Heart left ventricle (tissue), 16 donors: ENCODE measurements around the gene HAPLN2. TPM values are rescaled to one million over a fixed set of nuclear protein-coding genes. Genes with fewer than 3 reads are reported as not detected.

ENCODE experiments used
- ATAC-seq, 4 donors: fragments of 200-7000 bp; cut with Tn5 transposase; one replicate each; pipeline ENCODE4 v1.9.1; 2020 to 2022; ENCODE audit warnings: moderate library complexity in 4 of 4, mild to moderate bottlenecking in 3 of 4, moderate number of reproducible peaks in 1 of 4
- DNase-seq, 5 donors: peaks; one replicate each; pipeline ENCODE4 v3.0.0-alpha.2; 2020
- H3K27ac ChIP-seq, 12 donors: fragments of 200-600 bp; sonication (generic) in 4 of 12; one replicate each; pipeline versions ENCODE4 v1.5.0 to v1.8.0; 2016 to 2022; ENCODE audit warnings: mild to moderate bottlenecking in 2 of 12
- H3K27me3 ChIP-seq, 9 donors: fragments of 200-600 bp; sonication (generic) in 2 of 9; one replicate each; pipeline versions ENCODE4 v1.5.1 to v1.8.0; 2016 to 2022; ENCODE audit warnings: mild to moderate bottlenecking in 3 of 9
- H3K36me3 ChIP-seq, 9 donors: fragments of 200-600 bp; sonication (generic) in 2 of 9; one replicate each; pipeline versions ENCODE4 v1.5.0 to v1.8.0; 2018 to 2022; ENCODE audit warnings: mild to moderate bottlenecking in 2 of 9
- H3K4me1 ChIP-seq, 12 donors: fragments of 200-600 bp; sonication (generic) in 4 of 12; one replicate each; pipeline versions ENCODE4 v1.5.0 to v1.8.0; 2016 to 2022; ENCODE audit warnings: mild to moderate bottlenecking in 3 of 12
- H3K4me3 ChIP-seq, 12 donors: fragments of 200-600 bp; sonication (generic) in 4 of 12; one replicate each; pipeline versions ENCODE4 v1.5.0 to v1.8.0; 2017 to 2022; ENCODE audit warnings: mild to moderate bottlenecking in 9 of 12, moderate library complexity in 4 of 12
- H3K9me3 ChIP-seq, 12 donors: fragments of 200-600 bp; sonication (generic) in 4 of 12; one replicate each; pipeline versions ENCODE4 v1.5.0 to v1.8.0; 2016 to 2022; ENCODE audit warnings: mild to moderate bottlenecking in 1 of 12
- POLR2A ChIP-seq, 2 donors: fragments of 450-650 bp; IDR thresholded peaks; one replicate each; pipeline ENCODE4 v1.6.1; 2017; ENCODE audit warnings: antibody characterized with exemption in 2 of 2, mild to moderate bottlenecking in 2 of 2, moderate library complexity in 2 of 2
- WGBS, 4 donors: extraction: QIAGEN DNeasy Blood & Tissue Kit in 2 of 4; methylation state at CpG; one replicate each; pipeline versions ENCODE4 v1.1.5 to v1.1.7; 2013 to 2018; 5-methylcytosine and 5-hydroxymethylcytosine counted together
- intact Hi-C, 10 donors: fragments of 100-400 bp; cut with DNase I; formaldehyde crosslinking; loops; one replicate each; pipeline versions ENCODE4 v1.11.1 to v1.14.2; 2022
- polyA plus RNA-seq, 2 donors: library from polyadenylated mRNA; stranded (reverse); fragments of 200-250 nt; gene quantifications; one replicate each; pipeline ENCODE4 v1.2.3, GENCODE V29; 2013
- total RNA-seq, 9 donors: library from RNA; depleted of rRNA in 2 of 9; stranded (reverse); fragments of >200 nt in 2 of 9; fragmentation: NEBNext Ultra II Directional in 3 of 9; extraction: Animal tissue kit (Norgen Biotek cat#: 25700) in 3 of 9; gene quantifications; one replicate each; pipeline versions ENCODE4 v1.1.0 to v1.2.4, GENCODE V29; 2016 to 2023
- TF ChIP-seq, protein P1 (sequence below), 12 donors: fragments of 200-600 bp; sonication (generic) in 4 of 12; IDR thresholded peaks; one replicate each; pipeline versions ENCODE4 v1.5.0 to v1.8.0; 2018 to 2022; ENCODE audit warnings: antibody characterized with exemption in 12 of 12, mild to moderate bottlenecking in 5 of 12
- donor health status: ischemic (EF 13 %, LVEDD 7.1; RV severe dilation, severe dysfunction).
- donor health status: healthy with polysubstance abuse.
- donor health status: DM: no; HTN: yes; CAD: no.
- donor health status: DM: no; HTN: no; CAD: no.
- donor health status: ischemic (EF 25% LVEDD 6.9; RV normal size, moderate dysfunction).
- donor health status: ischemic (EF 25% LVEDD 5.7; RV mildly dilated, moderate dysfunction).
- donor health status: healthy.
- donor health status: DM: yes; HTN: yes; CAD: no.
- donor health status: ischemic (EF 35%, LVEDD 5.7; RV mildly dilated, moderate dysfunction).
- donor health status: nonischemic (EF 11% LVEDD 7.7; RV severe dilation, severe dysfunction).
- donor health status: DM: yes; HTN: yes; CAD: no.
- donor health status: PGD.
- donor health status: ischemic (EF 29% LVEDD 5.4; RV normal size, mild dysfunction).
- donor health status: nonischemic (EF 23%, LVEDD 6.1; RV moderate dilation, normal function).

HAPLN2 gene
- total and polyA plus RNA-seq, 11 donors = 0.52 to 3.0 (median 1.1) TPM

DNA sequence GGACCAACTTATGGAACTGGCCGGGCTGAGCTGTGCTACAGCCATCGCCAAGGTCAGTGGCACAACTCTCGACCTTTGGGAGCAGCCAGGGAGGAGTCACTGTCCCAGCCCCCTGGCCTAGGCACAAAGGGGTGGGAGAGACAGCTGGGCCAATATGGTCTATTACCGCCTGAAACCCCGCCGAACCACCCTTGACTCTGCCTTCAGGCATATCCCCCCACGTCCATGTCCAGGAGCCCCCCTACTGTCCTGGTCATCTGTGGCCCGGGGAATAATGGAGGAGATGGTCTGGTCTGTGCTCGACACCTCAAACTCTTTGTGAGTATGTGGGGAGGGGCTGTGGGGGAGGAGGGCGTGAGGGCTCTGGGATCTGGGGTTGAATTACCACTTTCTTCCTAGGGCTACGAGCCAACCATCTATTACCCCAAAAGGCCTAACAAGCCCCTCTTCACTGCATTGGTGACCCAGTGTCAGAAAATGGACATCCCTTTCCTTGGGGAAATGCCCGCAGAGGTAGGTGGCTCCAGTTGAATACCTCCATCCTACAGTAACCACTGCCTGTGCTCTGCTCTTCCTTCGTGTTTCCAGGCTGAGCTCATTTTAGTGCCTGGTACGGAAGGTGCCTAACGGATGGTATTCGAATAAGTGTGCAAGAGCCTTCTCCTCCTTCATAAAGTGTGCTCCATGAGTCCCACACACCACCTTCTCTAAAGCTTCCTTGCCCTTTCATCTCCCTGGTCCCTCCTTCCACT is 26.9 kb upstream of the HAPLN2 start:
- Histone ChIP-seq H3K27me3 (no peaks in the 10 kb centered on the region), H3K27ac (peak overlapping the region; percentile 76 to 94 (median 86)), H3K4me3 (peak overlapping the region; percentile 75 to 97 (median 89)), H3K9me3 (no peaks in the 10 kb centered on the region), H3K4me1 (peaks cover 0 to 17% (median 12%) of the 10 kb centered on the region in 12 donors), H3K36me3 (peaks cover 0 to 44% (median 34%) of the 10 kb centered on the region in 9 donors)
- DNase-seq (no peak), ATAC-seq (peak in 1 of 4 donors; percentile 22)
- 51 to 57% (median 55%) methylated on average over 15 to 16 of the region's 16 CpGs for WGBS, 4 donors
- intact Hi-C loops = loop anchor here in 4 of 10 donors (5.0 kb wide), 4 partner anchors 85 to 135 kb away; partner anchors contain the start of gene MEF2D (in 1 of the 4)
- TF ChIP-seq POLR2A (IDR thresholded peaks at IDR 0.05) = no peak
- TF ChIP-seq, protein P1, sequence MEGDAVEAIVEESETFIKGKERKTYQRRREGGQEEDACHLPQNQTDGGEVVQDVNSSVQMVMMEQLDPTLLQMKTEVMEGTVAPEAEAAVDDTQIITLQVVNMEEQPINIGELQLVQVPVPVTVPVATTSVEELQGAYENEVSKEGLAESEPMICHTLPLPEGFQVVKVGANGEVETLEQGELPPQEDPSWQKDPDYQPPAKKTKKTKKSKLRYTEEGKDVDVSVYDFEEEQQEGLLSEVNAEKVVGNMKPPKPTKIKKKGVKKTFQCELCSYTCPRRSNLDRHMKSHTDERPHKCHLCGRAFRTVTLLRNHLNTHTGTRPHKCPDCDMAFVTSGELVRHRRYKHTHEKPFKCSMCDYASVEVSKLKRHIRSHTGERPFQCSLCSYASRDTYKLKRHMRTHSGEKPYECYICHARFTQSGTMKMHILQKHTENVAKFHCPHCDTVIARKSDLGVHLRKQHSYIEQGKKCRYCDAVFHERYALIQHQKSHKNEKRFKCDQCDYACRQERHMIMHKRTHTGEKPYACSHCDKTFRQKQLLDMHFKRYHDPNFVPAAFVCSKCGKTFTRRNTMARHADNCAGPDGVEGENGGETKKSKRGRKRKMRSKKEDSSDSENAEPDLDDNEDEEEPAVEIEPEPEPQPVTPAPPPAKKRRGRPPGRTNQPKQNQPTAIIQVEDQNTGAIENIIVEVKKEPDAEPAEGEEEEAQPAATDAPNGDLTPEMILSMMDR (IDR thresholded peaks at IDR 0.05) = no peak

DNA sequence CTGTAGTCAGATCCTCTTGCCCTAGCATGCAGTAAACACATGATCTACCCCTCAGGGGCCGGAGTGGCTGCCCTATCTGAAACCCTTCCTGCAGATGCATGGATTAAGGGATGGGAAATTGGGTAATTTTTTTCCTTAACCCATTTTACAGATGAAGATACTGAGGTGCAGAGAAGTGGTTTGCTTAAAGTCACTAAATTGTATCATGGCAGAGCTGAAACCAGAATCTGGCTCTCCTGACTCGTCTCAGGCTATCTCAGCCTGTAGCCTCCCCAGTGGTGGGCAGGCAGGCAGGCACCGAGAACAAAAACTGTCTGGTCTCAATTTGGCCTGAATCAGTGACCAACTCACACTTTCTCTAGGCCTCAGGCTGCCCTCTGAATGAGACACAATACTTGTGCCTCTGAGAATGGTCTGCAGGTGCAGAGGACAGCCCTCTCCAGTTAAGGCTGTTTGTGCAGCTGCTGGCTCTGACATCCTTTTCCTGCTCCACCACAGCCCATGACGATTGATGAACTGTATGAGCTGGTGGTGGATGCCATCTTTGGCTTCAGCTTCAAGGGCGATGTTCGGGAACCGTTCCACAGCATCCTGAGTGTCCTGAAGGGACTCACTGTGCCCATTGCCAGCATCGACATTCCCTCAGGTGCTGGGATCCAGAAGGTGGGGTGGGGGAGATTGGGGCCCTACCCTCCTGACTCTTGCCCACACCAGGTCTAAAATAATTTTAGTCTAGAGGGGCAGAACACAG is 26.1 kb upstream of the HAPLN2 start:
- DNase-seq (no peak), ATAC-seq (no peak)
- intact Hi-C loops = loop anchor here in 4 of 10 donors (5.0 kb wide), 4 partner anchors 86 to 136 kb away; partner anchors contain the start of gene MEF2D (in 1 of the 4)
- Histone ChIP-seq H3K27me3 (no peaks in the 10 kb centered on the region), H3K4me3 (no peak overlapping the region), H3K27ac (peak overlapping the region in 1 of 12 donors; percentile 92), H3K36me3 (peaks cover 0 to 52% (median 40%) of the 10 kb centered on the region in 9 donors), H3K4me1 (peaks cover 0 to 17% (median 12%) of the 10 kb centered on the region in 12 donors), H3K9me3 (no peaks in the 10 kb centered on the region)
- TF ChIP-seq, protein P1 (IDR thresholded peaks at IDR 0.05) = no peak
- no peak for TF ChIP-seq POLR2A (IDR thresholded peaks at IDR 0.05)
- 84 to 89% (median 86%) methylated on average over 4 to 8 of the region's 8 CpGs for WGBS, 4 donors

DNA sequence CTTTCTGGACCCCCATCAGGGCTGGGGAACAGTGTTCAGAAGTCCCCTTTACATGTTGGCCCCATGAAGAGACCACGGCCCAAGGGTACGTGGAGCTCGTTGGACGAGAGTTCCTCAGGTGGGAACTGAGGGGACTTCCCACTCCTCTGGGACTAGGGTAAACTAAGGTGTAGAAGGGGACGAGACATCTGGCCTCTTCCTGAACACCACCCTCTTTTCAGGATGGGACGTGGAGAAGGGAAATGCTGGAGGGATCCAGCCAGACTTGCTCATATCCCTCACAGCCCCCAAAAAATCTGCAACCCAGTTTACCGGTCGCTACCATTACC is 25.6 kb upstream of the HAPLN2 start:
- DNase-seq = no peak

More for the DNA sequence above, 25.6 kb upstream of the HAPLN2 start:
- Histone ChIP-seq H3K4me3 (no peak overlapping the region), H3K27me3 (no peaks in the 10 kb centered on the region), H3K27ac (no peak overlapping the region), H3K36me3 (peaks cover 0 to 57% (median 45%) of the 10 kb centered on the region in 9 donors), H3K9me3 (no peaks in the 10 kb centered on the region), H3K4me1 (peaks cover 0 to 17% (median 12%) of the 10 kb centered on the region in 12 donors)
- intact Hi-C loops = loop anchor here in 4 of 10 donors (5.0 kb wide), 4 partner anchors 86 to 136 kb away; partner anchors contain the start of gene MEF2D (in 1 of the 4)
- ATAC-seq = no peak
- WGBS, 4 donors = 89 to 92% (median 90%) methylated on average over 8 of the region's 8 CpGs
- TF ChIP-seq POLR2A (IDR thresholded peaks at IDR 0.05) = no peak
- TF ChIP-seq, protein P1 (IDR thresholded peaks at IDR 0.05) = no peak
